Measurements from ENCODE around the gene SACS. TPM values are rescaled to one million over a fixed set of nuclear protein-coding genes. Genes with fewer than 3 reads are reported as not detected.

Gene SACS
- total and polyA plus RNA-seq, 2 donors (not counting 1 experiment from before 2014, with no cell fraction given), result 6.8 to 21.4 TPM

DNA sequence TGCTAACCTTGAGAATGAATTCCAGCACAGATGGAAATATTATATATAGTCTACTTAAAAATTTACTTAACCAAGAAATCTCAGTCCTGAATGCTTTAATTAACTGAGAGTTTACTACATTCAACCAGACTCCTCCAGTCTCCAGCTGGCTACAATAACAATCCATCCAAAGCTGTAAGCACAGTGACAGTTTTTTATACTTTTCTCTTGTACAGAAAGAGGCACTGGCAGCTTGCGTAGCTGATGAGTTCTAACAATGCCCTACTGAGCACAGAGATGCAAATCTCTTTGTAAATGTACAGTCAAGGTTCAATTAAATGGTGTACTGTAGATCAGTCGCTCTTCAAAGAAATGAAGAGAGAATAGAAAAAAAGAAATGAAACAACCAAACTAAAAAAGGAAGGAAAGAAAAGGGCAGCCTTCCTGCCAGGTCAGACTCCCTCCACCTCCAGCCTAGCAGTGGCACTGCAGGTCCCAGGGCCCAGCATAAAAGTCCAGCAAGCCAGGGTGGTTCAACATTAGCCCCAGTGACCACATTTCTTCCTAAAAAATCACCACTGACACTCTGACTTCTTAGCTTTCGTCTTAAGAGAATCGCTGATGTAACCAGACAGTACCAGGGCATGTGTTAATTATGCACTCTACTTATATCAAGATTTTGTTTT is 88.4 kb downstream of the SACS start:
- WGBS (ENCODE audit: insufficient coverage), result no CpG with 5 or more reads among the region's 4 CpGs
- intact Hi-C loops (cut with micrococcal nuclease), result no loop called here
- Mint-ChIP-seq H3K4me3 (no peak overlapping the region), H3K27ac (no peak overlapping the region), H3K4me1 (peaks cover 10% of the 10 kb centered on the region), H3K9me3 (ENCODE audit: insufficient read depth) (no peaks in the 10 kb centered on the region), H3K27me3 (no peaks in the 10 kb centered on the region)
- ChIA-PET POLR2A (no interaction called here), CTCF (no interaction called here)
- TF ChIP-seq EZH2 (IDR thresholded peaks at IDR 0.05; ENCODE audit: borderline replicate concordance, insufficient read depth, low read depth, low read length, poor library complexity, severe bottlenecking), result no peak
- TF ChIP-seq, protein P1, sequence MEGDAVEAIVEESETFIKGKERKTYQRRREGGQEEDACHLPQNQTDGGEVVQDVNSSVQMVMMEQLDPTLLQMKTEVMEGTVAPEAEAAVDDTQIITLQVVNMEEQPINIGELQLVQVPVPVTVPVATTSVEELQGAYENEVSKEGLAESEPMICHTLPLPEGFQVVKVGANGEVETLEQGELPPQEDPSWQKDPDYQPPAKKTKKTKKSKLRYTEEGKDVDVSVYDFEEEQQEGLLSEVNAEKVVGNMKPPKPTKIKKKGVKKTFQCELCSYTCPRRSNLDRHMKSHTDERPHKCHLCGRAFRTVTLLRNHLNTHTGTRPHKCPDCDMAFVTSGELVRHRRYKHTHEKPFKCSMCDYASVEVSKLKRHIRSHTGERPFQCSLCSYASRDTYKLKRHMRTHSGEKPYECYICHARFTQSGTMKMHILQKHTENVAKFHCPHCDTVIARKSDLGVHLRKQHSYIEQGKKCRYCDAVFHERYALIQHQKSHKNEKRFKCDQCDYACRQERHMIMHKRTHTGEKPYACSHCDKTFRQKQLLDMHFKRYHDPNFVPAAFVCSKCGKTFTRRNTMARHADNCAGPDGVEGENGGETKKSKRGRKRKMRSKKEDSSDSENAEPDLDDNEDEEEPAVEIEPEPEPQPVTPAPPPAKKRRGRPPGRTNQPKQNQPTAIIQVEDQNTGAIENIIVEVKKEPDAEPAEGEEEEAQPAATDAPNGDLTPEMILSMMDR (IDR thresholded peaks at IDR 0.05), result no peak
- DNase-seq, result no peak
- H3K36me3 ChIP-seq (replicated peaks in 1 of 2; ENCODE audit: control extremely low read depth in 1 of 2, control insufficient read depth in 1 of 2, extremely low read depth in 1 of 2, insufficient read depth in 2 of 2, low read length in 1 of 2), result peaks cover 7 to 23% of the 10 kb centered on the region in 2 experiments
- no peaks in the 10 kb centered on the region for H3K79me2 ChIP-seq (ENCODE audit: control insufficient read depth, insufficient read depth, low read length)
- no peak overlapping the region for H3K4me3 ChIP-seq (ENCODE audit: control extremely low read depth in 1 of 5, extremely low read depth in 1 of 5, insufficient read depth in 1 of 5, low read depth in 2 of 5, low read length in 4 of 5)
- H3K9ac ChIP-seq (ENCODE audit: low read length), result no peak overlapping the region
- no peak overlapping the region for H3K4me2 ChIP-seq (replicated peaks; ENCODE audit: low read depth, low read length, poor library complexity, severe bottlenecking)
- no peaks in the 10 kb centered on the region for H4K20me1 ChIP-seq (ENCODE audit: control insufficient read depth, insufficient read depth, low read length, poor library complexity, severe bottlenecking)
- H3K4me1 ChIP-seq (ENCODE audit: control insufficient read depth in 2 of 2, insufficient read depth in 2 of 2, low read length in 2 of 2), result peaks cover 3 to 6% of the 10 kb centered on the region in 2 donors
- no peaks in the 10 kb centered on the region for H3K27me3 ChIP-seq (replicated peaks in 1 of 4; ENCODE audit: control extremely low read depth in 1 of 4, control insufficient read depth in 3 of 4, insufficient read depth in 4 of 4, low read length in 3 of 4)
- no peak overlapping the region for H3K27ac ChIP-seq (ENCODE audit: low read length in 2 of 2)
- H3K9me3 ChIP-seq (ENCODE audit: control extremely low read depth in 1 of 3, control insufficient read depth in 2 of 3, insufficient read depth in 1 of 3, low read length in 2 of 3), result no peaks in the 10 kb centered on the region
- H2AFZ ChIP-seq (ENCODE audit: insufficient read depth, low read depth, low read length, poor library complexity, severe bottlenecking), result no peak overlapping the region
- no peak for ATAC-seq (ENCODE audit: low read depth)

DNA sequence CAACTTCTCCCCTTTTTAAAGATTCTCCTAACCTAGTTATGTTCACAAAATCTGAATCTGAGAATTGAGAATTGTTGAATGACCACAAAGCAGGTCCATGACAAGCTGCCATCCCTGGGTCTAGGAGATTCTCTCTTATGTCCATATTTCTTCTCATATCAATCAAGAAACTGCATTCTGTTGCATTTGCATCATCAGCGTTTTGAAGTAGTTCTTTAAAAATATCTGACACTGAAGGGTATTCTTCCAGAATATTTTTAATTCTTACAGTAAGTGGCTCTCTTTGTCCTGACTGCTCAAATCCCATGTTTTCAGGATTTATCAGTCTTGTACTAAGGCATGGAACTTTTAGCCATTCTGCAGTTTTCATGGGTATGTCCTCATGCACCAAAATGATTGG is 94.3 kb downstream of the SACS start:
- peaks cover 10 to 12% of the 10 kb centered on the region in 2 experiments for H3K36me3 ChIP-seq (replicated peaks in 1 of 2; ENCODE audit: control extremely low read depth in 1 of 2, control insufficient read depth in 1 of 2, extremely low read depth in 1 of 2, insufficient read depth in 2 of 2, low read length in 1 of 2)
- no CpG with 5 or more reads among the region's 1 CpG for WGBS (ENCODE audit: insufficient coverage)
- no peaks in the 10 kb centered on the region for H3K79me2 ChIP-seq (ENCODE audit: control insufficient read depth, insufficient read depth, low read length)
- no peaks in the 10 kb centered on the region for H3K4me1 Mint-ChIP-seq
- no peak for DNase-seq
- no peaks in the 10 kb centered on the region for H4K20me1 ChIP-seq (ENCODE audit: control insufficient read depth, insufficient read depth, low read length, poor library complexity, severe bottlenecking)
- H3K27me3 Mint-ChIP-seq, result no peaks in the 10 kb centered on the region
- ChIA-PET CTCF (no interaction called here), POLR2A (no interaction called here)
- H3K9me3 Mint-ChIP-seq (ENCODE audit: insufficient read depth), result peaks cover 5% of the 10 kb centered on the region
- H3K4me2 ChIP-seq (replicated peaks; ENCODE audit: low read depth, low read length, poor library complexity, severe bottlenecking), result no peak overlapping the region
- no peak overlapping the region for H2AFZ ChIP-seq (ENCODE audit: insufficient read depth, low read depth, low read length, poor library complexity, severe bottlenecking)
- H3K9ac ChIP-seq (ENCODE audit: low read length), result no peak overlapping the region
- no peak for TF ChIP-seq EZH2 (IDR thresholded peaks at IDR 0.05; ENCODE audit: borderline replicate concordance, insufficient read depth, low read depth, low read length, poor library complexity, severe bottlenecking)
- H3K4me3 ChIP-seq (ENCODE audit: control extremely low read depth in 1 of 5, extremely low read depth in 1 of 5, insufficient read depth in 1 of 5, low read depth in 2 of 5, low read length in 4 of 5), result no peak overlapping the region
- no peaks in the 10 kb centered on the region for H3K4me1 ChIP-seq (ENCODE audit: control insufficient read depth in 2 of 2, insufficient read depth in 2 of 2, low read length in 2 of 2)
- no peaks in the 10 kb centered on the region for H3K27me3 ChIP-seq (replicated peaks in 1 of 4; ENCODE audit: control extremely low read depth in 1 of 4, control insufficient read depth in 3 of 4, insufficient read depth in 4 of 4, low read length in 3 of 4)
- intact Hi-C loops (cut with micrococcal nuclease), result no loop called here
- peaks cover 0 to 11% (median 0%) of the 10 kb centered on the region in 3 donors for H3K9me3 ChIP-seq (ENCODE audit: control extremely low read depth in 1 of 3, control insufficient read depth in 2 of 3, insufficient read depth in 1 of 3, low read length in 2 of 3)
- H3K27ac Mint-ChIP-seq, result no peak overlapping the region
- ATAC-seq (ENCODE audit: low read depth), result no peak
- H3K27ac ChIP-seq (ENCODE audit: low read length in 2 of 2), result no peak overlapping the region
- H3K4me3 Mint-ChIP-seq, result no peak overlapping the region
